SHP77 treated with DMSO at 0.1 percent for 48 hours (cell line): ENCODE data around the gene RXFP4.
A peak's percentile ranks its signal among the peaks of the same experiment; 100 is the strongest.

Experiments
- DNase-seq: peaks from one replicate; lab custom pipeline; 2025; lab: John Stamatoyannopoulos, UW

The RXFP4 gene

GRCh38 chr1:155931332-155932038 is 10.0 kb upstream of the RXFP4 start:
- DNase-seq = no peak

GRCh38 chr1:155932081-155932480 is 9.4 kb upstream of the RXFP4 start:
- DNase-seq = no peak

- no peak for DNase-seq
Observed at GRCh38 chr1:155932487-155932886, 9.0 kb upstream of the RXFP4 start.

- DNase-seq = no peak
Observed at GRCh38 chr1:155933591-155934096, 7.8 kb upstream of the RXFP4 start.

- peak; percentile 99 for DNase-seq
Observed at GRCh38 chr1:155934097-155934935, 7.1 kb upstream of the RXFP4 start, which contains the start of gene KHDC4. Gene KHDC4, minus strand, starts transcription at chr1:155934413. Its CDS starts 40 bp downstream, at chr1:155934373.

- peak; percentile 83 for DNase-seq
Observed at GRCh38 chr1:155934936-155935590, 6.4 kb upstream of the RXFP4 start.

- peak; percentile 85 for DNase-seq
Observed at GRCh38 chr1:155938220-155938627, 3.2 kb upstream of the RXFP4 start.

GRCh38 chr1:155940482-155940992 is 901 bp upstream of the RXFP4 start:
- peak; percentile 86 for DNase-seq

GRCh38 chr1:155941845-155942531 is 550 bp downstream of the RXFP4 start:
- DNase-seq = no peak

- no peak for DNase-seq
Observed at GRCh38 chr1:155942578-155943141, 1.2 kb downstream of the RXFP4 start.

GRCh38 chr1:155944444-155944799 is 3.0 kb downstream of the RXFP4 start:
- DNase-seq = no peak

GRCh38 chr1:155946633-155947219 is 5.3 kb downstream of the RXFP4 start:
- no peak for DNase-seq

GRCh38 chr1:155947292-155947691 is 5.9 kb downstream of the RXFP4 start:
- no peak for DNase-seq

GRCh38 chr1:155947741-155948140 is 6.3 kb downstream of the RXFP4 start:
- DNase-seq = no peak

- no peak for DNase-seq
Observed at GRCh38 chr1:155950829-155951228, 9.4 kb downstream of the RXFP4 start.

- DNase-seq = no peak
Observed at GRCh38 chr1:155951753-155952504, 10.5 kb downstream of the RXFP4 start.

- DNase-seq = no peak
Observed at GRCh38 chr1:155952505-155952890, 11.1 kb downstream of the RXFP4 start.

- no peak for DNase-seq
Observed at GRCh38 chr1:155954645-155955044, 13.2 kb downstream of the RXFP4 start.

- DNase-seq = no peak
Observed at GRCh38 chr1:155957411-155957915, 16.0 kb downstream of the RXFP4 start.
